LNCAP (cell line): Measurements from ENCODE around the gene PPM1E.

Source experiments
- CTCF ChIP-seq: fragments of 450-650 bp; IDR thresholded peaks from 2 replicates; pipeline ENCODE4 v1.5.1; 2017; ENCODE audit warnings: mild to moderate bottlenecking

Gene PPM1E

DNA sequence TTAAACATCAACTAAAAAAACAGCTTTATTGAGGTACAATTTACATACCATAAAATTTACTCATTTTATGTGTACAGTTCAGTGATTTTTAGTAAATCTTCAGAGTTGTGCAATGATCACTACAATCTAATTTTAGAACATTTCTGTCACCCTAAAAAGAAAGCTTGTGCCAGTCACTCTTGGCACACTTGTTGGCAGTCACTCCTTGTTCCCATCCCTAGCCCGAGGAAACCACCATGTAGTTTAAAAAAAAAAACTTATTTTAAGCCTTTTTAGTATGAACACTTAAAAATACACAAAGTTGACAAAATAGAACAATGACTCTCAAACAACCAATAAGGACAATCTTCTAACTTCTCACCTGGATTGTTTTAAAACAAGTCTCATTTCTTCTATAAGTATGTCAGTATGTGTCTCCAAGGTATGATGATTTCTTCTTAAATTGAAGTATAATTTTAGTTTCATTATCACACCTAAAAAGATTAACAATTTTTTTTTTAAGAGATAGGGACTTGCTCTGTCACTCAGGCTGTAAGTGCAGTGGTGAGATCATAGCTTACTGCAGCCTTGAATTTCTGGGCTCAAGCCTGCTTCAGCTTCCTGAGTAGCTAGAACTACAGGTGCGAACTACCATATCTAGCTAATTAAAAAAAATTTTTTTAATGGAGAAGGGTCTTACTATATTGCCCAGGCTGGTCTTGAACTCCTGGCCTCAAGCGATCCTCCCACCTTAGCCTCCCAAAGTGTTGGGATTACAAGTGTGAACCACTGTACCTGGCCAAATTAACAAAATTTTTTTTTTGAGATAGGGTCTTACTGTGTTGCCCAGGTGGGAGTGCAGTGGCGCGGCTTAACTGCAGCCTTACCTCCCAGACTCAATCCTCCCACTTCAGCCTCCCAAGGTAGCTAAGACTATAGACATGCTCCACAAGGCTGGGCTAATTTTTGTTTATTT, 53.2 kb downstream of the PPM1E start:
- no peak for TF ChIP-seq CTCF

DNA sequence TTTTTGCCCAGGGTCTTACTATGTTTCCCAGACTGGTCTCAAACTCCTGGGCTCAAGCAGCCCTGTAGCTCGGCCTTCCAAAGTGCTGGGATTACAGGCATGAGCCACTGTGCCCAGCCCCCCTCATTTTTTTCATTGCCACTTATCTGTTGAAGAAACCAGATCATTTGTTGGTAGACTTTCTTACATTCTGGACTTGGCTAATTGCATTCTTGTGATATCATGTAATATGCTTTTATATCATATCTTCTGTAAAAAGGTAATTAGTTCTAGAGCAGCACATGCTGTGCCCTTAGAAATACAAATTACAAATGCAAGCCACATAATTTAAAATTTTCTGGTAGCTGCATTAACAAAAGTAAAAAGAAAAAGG, 53.9 kb downstream of the PPM1E start:
- TF ChIP-seq CTCF, result no peak

- no peak for TF ChIP-seq CTCF
Measured at GRCh38 chr17:58811290-58811689, 55.6 kb downstream of the PPM1E start.

DNA sequence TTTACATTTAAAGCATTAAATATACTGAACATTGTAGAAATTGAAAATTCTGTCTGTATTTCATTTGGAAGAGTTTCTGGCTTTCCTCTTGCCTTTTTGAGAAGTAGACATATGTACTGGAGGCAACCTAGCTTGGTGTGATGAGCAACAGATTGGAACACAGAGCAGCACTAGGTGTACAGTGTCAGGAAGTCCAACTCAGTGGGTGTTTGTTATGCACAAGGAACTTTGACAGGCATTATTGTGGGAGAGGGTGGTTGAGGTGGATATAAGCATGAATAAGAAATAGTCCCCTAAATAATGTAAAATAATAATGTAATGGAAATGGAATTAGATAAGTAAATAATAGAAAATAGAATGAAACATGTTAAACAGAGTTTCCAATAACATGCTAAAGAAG, 58.1 kb downstream of the PPM1E start:
- TF ChIP-seq CTCF, result no peak

DNA sequence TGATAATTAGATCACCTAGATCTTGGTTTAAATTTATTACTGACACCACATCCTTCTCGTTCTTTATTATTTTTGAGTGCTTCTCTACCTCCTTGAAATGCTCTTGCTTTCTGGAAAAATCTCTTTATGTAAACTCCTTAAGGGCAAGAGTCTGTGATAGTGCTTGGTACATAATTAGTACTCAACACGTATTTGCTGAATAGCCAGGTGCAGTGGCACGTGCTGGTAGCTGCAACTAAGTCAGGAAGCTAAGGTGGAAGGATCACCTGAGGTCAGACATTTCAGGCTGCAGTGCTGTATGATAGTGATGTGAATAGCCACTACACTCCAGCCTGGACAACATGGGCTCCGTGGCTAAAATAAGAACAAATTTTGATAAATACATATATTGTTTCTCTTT, 63.0 kb downstream of the PPM1E start:
- TF ChIP-seq CTCF, result no peak

GRCh38 chr17:58822148-58823050, 66.7 kb downstream of the PPM1E start:
- no peak for TF ChIP-seq CTCF

GRCh38 chr17:58823051-58823525, 67.4 kb downstream of the PPM1E start:
- no peak for TF ChIP-seq CTCF
